SK-N-SH (cell line): ENCODE results near the gene CCSER1. TPM values are rescaled to one million over a fixed set of nuclear protein-coding genes. Genes with fewer than 3 reads are reported as not detected.

ENCODE experiments used
- CTCF ChIA-PET: fragments of 300-600, 350-600 bp; formaldehyde crosslinking; extraction: SDS; loops from one replicate; lab custom pipeline; 2021; lab: Yijun Ruan, JAX
- POLR2A ChIA-PET: fragments of 350-600 bp; sonication (Branson Sonifier 250); formaldehyde crosslinking; extraction: SDS; loops from one replicate; lab custom pipeline; 2020; ENCODE audit warnings: antibody characterized with exemption, inconsistent platforms; lab: Yijun Ruan, JAX
- DNase-seq: peaks from one replicate; pipeline ENCODE4 v3.0.0; 2012
- H2AFZ ChIP-seq: fragments of 200-600 bp; sonication (generic); 2 replicates; pipeline ENCODE4 v1.8.1; 2016; ENCODE audit warnings: antibody characterized with exemption, mild to moderate bottlenecking, low read depth
- H3F3A ChIP-seq: fragments of 200-600 bp; sonication (generic); replicated peaks from 2 replicates; pipeline ENCODE3; 2016; ENCODE audit warnings: antibody characterized with exemption, mild to moderate bottlenecking; ENCODE audit not compliant: insufficient read depth
- H3K27ac ChIP-seq, 2 experiments: fragments of 200-500 bp in 1 of 2; fragments of 200-600 bp in 1 of 2; sonication (Bioruptor generic) in 1 of 2; sonication (generic), shearing (Covaris generic) in 1 of 2; 2 replicates each; pipeline versions ENCODE4 v1.5.1 to v1.6.1; 2014 to 2016; ENCODE audit warnings: low read depth in 2 of 2, inconsistent platforms in 1 of 2, low read length in 1 of 2, mild to moderate bottlenecking in 1 of 2, mixed read lengths in 1 of 2
- H3K27me3 ChIP-seq: fragments of 200-600 bp; sonication (generic), shearing (Covaris generic); 2 replicates; pipeline ENCODE4 v1.6.1; 2016; ENCODE audit warnings: mixed run types; ENCODE audit not compliant: insufficient read depth
- H3K36me3 ChIP-seq, 2 experiments: fragments of 200-500 bp in 1 of 2; fragments of 200-600 bp in 1 of 2; sonication (Bioruptor generic) in 1 of 2; sonication (generic) in 1 of 2; replicated peaks in 1 of 2; 2 replicates each; pipeline versions ENCODE3 to v1.5.1; 2014 to 2016; ENCODE audit warnings: low read length in 1 of 2, mild to moderate bottlenecking in 1 of 2; ENCODE audit not compliant: insufficient read depth in 2 of 2, control insufficient read depth in 1 of 2
- H3K4me1 ChIP-seq, 2 experiments: fragments of 200-500 bp in 1 of 2; fragments of 200-600 bp in 1 of 2; sonication (Bioruptor generic) in 1 of 2; sonication (generic), shearing (Covaris generic) in 1 of 2; 2 replicates each; pipeline versions ENCODE4 v1.5.1 to v1.6.1; 2014 to 2016; ENCODE audit warnings: low read depth in 1 of 2, low read length in 1 of 2, mixed run types in 1 of 2; ENCODE audit not compliant: insufficient read depth in 2 of 2, control insufficient read depth in 1 of 2
- H3K4me2 ChIP-seq: fragments of 200-600 bp; sonication (generic), shearing (Covaris generic); 2 replicates; pipeline ENCODE4 v1.6.1; 2017; ENCODE audit warnings: mixed run types
- H3K4me3 ChIP-seq, 2 experiments: fragments of 200-500 bp in 1 of 2; fragments of 200-600 bp in 1 of 2; sonication (Bioruptor generic) in 1 of 2; sonication (generic), shearing (Covaris generic) in 1 of 2; 2 replicates each; pipeline versions ENCODE4 v1.5.1 to v1.8.1; 2014 to 2016; ENCODE audit warnings: low read depth in 2 of 2, inconsistent platforms in 1 of 2, low read length in 1 of 2, mild to moderate bottlenecking in 1 of 2, mixed read lengths in 1 of 2, moderate library complexity in 1 of 2
- H3K79me2 ChIP-seq: fragments of 200-600 bp; sonication (generic); 2 replicates; pipeline ENCODE4 v1.8.1; 2017; ENCODE audit warnings: mild to moderate bottlenecking; ENCODE audit not compliant: insufficient read depth
- H3K9ac ChIP-seq: fragments of 200-600 bp; sonication (generic); 2 replicates; pipeline ENCODE4 v1.6.1; 2017; ENCODE audit warnings: mixed run types
- H3K9me2 ChIP-seq: fragments of 200-600 bp; sonication (generic); 2 replicates; pipeline ENCODE4 v1.6.1; 2017; ENCODE audit warnings: mixed run types
- H3K9me3 ChIP-seq: fragments of 200-600 bp; sonication (generic); 2 replicates; pipeline ENCODE4 v1.6.1; 2017; ENCODE audit warnings: mixed run types, mild to moderate bottlenecking, moderate library complexity
- H4K20me1 ChIP-seq: fragments of 200-600 bp; sonication (generic); 2 replicates; pipeline ENCODE4 v1.6.1; 2017; ENCODE audit warnings: mild to moderate bottlenecking, mixed run types; ENCODE audit not compliant: insufficient read depth
- ELF1 ChIP-seq: IDR thresholded peaks from 2 replicates; pipeline ENCODE4 v1.4.0; 2012
- EP300 ChIP-seq, 2 experiments: IDR thresholded peaks; 2 replicates each; pipeline versions ENCODE4 v1.4.0 to v1.6.1; 2012; ENCODE audit warnings: borderline replicate concordance in 1 of 2, low read depth in 1 of 2, low read length in 1 of 2
- EZH2phosphoT487 ChIP-seq: fragments of 200-600 bp; sonication (generic); IDR thresholded peaks from 2 replicates; pipeline ENCODE4 v1.6.1; 2017; ENCODE audit warnings: low read depth, mixed run types, mild to moderate bottlenecking, antibody characterized with exemption, moderate library complexity, borderline replicate concordance
- FOSL2 ChIP-seq: IDR thresholded peaks from 2 replicates; pipeline ENCODE4 v1.4.0; 2012; ENCODE audit warnings: low read depth, mild to moderate bottlenecking, moderate library complexity, borderline replicate concordance
- FOXJ3 ChIP-seq: sonication (generic); formaldehyde crosslinking; IDR thresholded peaks from 2 replicates; pipeline ENCODE4 v1.5.1; 2020; ENCODE audit warnings: mild to moderate bottlenecking, missing genetic modification reagents
- FOXM1 ChIP-seq: IDR thresholded peaks from 2 replicates; pipeline ENCODE4 v1.4.0; 2012; ENCODE audit warnings: low read depth, mild to moderate bottlenecking
- GATA2 ChIP-seq: sonication (generic); formaldehyde crosslinking; IDR thresholded peaks from 2 replicates; pipeline ENCODE4 v1.5.0; 2020; ENCODE audit warnings: mild to moderate bottlenecking, missing genetic modification reagents
- JUND ChIP-seq: IDR thresholded peaks from 2 replicates; pipeline ENCODE4 v1.4.0; 2012
- MEF2A ChIP-seq: IDR thresholded peaks from 2 replicates; pipeline ENCODE4 v1.4.0; 2012; ENCODE audit warnings: low read depth, borderline replicate concordance
- MXI1 ChIP-seq: IDR thresholded peaks from 2 replicates; pipeline ENCODE4 v1.6.1; 2012; ENCODE audit warnings: mild to moderate bottlenecking, low read depth, low read length, improper control_type of control experiment
- NFIC ChIP-seq: IDR thresholded peaks from 2 replicates; pipeline ENCODE4 v1.4.0; 2012; ENCODE audit warnings: borderline replicate concordance
- NRF1 ChIP-seq: IDR thresholded peaks from 2 replicates; pipeline ENCODE4 v1.6.1; 2012; ENCODE audit warnings: low read depth, mild to moderate bottlenecking, low read length
- PBX3 ChIP-seq: IDR thresholded peaks from 2 replicates; pipeline ENCODE4; 2012
- POLR2AphosphoS5 ChIP-seq: IDR thresholded peaks from 2 replicates; pipeline ENCODE4 v1.6.1; 2012; ENCODE audit warnings: low read depth, low read length
- RCOR1 ChIP-seq: fragments of 150-350 bp; IDR thresholded peaks from 2 replicates; pipeline ENCODE4 v1.6.1; 2017; ENCODE audit warnings: antibody characterized with exemption, low read length
- REST ChIP-seq: IDR thresholded peaks from 2 replicates; pipeline ENCODE4 v1.6.1; 2012; ENCODE audit warnings: mild to moderate bottlenecking, low read depth, low read length, moderate library complexity
- RFX5 ChIP-seq: IDR thresholded peaks from 2 replicates; pipeline ENCODE4 v1.6.1; 2012; ENCODE audit warnings: mild to moderate bottlenecking, improper control_type of control experiment, low read length
- TAF1 ChIP-seq: IDR thresholded peaks from 2 replicates; pipeline ENCODE4 v1.6.1; 2012; ENCODE audit warnings: low read depth, mild to moderate bottlenecking, low read length, moderate library complexity, borderline replicate concordance
- TEAD4 ChIP-seq: IDR thresholded peaks from 2 replicates; pipeline ENCODE4 v1.4.0; 2012; ENCODE audit warnings: mild to moderate bottlenecking, borderline replicate concordance; ENCODE audit not compliant: insufficient read depth
- USF1 ChIP-seq: IDR thresholded peaks from 2 replicates; pipeline ENCODE4 v1.4.0; 2012; ENCODE audit warnings: low read depth, borderline replicate concordance
- YY1 ChIP-seq: IDR thresholded peaks from 2 replicates; pipeline ENCODE4 v1.4.0; 2012; ENCODE audit warnings: low read depth, mild to moderate bottlenecking
- WGBS: methylation state at CpG from one replicate; pipeline ENCODE4 v1.1.6; 2017; ENCODE audit warnings: low lambda C conversion rate; 5-methylcytosine and 5-hydroxymethylcytosine counted together
- polyA plus RNA-seq, 3 experiments: library from polyadenylated mRNA; depleted of rRNA; stranded (reverse); fragments of >200 nt; gene quantifications; 2 replicates each; pipeline ENCODE4 v1.2.3, GENCODE V29; 2012

CCSER1 gene
- polyA plus RNA-seq, 1 of the 3 experiments (the other 2 are of a cell fraction) = 0.05 TPM

- H2AFZ ChIP-seq = no peak overlapping the region
- TF ChIP-seq MXI1 (peak; percentile 53; the same call in 1 of the 2 replicates), GATA2 (CRISPR knock-in tag) (peak; percentile 68), USF1 (no peak), JUND (no peak), FOXJ3 (no peak), RCOR1 (peak; percentile 59; the same call in 1 of the 2 replicates), MEF2A (no peak), NRF1 (no peak), RFX5 (no peak), EP300 (IDR thresholded peaks at IDR 0.05; ENCODE audit: borderline replicate concordance in 1 of 2, low read depth in 1 of 2, low read length in 1 of 2) (peak in 1 of 2 experiments; percentile 64; a peak in 1 of 4 replicates), TAF1 (no peak), FOSL2 (no peak), TEAD4 (no peak), YY1 (no peak), EZH2phosphoT487 (no peak), NFIC (no peak)
- peaks cover 0 to 3% of the 10 kb centered on the region in 2 experiments; a peak in 2 of 4 replicates for H3K4me1 ChIP-seq
- no peaks in the 10 kb centered on the region for H3K9me2 ChIP-seq
- H3K36me3 ChIP-seq = no peaks in the 10 kb centered on the region
- H3K79me2 ChIP-seq = no peaks in the 10 kb centered on the region
- H3F3A ChIP-seq = no peaks in the 10 kb centered on the region
- ChIA-PET POLR2A (no interaction called here), CTCF (interaction anchor here (1.5 kb wide), 1 partner anchor 15 kb away, joined by 4 read pairs; no protein-coding TSS in a partner anchor)
- 21% methylated on average over 4 of the region's 4 CpGs for WGBS
- no peak overlapping the region for H3K4me3 ChIP-seq
- H3K27me3 ChIP-seq = no peaks in the 10 kb centered on the region
- DNase-seq = peak; percentile 44
- H4K20me1 ChIP-seq = no peaks in the 10 kb centered on the region
- H3K27ac ChIP-seq = no peak overlapping the region
- no peak overlapping the region for H3K4me2 ChIP-seq
- no peaks in the 10 kb centered on the region for H3K9me3 ChIP-seq
- no peak overlapping the region for H3K9ac ChIP-seq
These were observed 93.3 kb downstream of the CCSER1 start for GRCh38 chr4:90220459-90220858.

- Histone ChIP-seq H3K27me3 (no peaks in the 10 kb centered on the region), H3K4me2 (no peak overlapping the region), H3K4me1 (no peaks in the 10 kb centered on the region), H3K9me3 (no peaks in the 10 kb centered on the region), H4K20me1 (no peaks in the 10 kb centered on the region), H3K9ac (no peak overlapping the region), H3K79me2 (no peaks in the 10 kb centered on the region), H3F3A (no peaks in the 10 kb centered on the region), H3K36me3 (no peaks in the 10 kb centered on the region), H3K9me2 (no peaks in the 10 kb centered on the region), H2AFZ (no peak overlapping the region), H3K27ac (no peak overlapping the region), H3K4me3 (no peak overlapping the region)
- ChIA-PET CTCF (interaction anchor here (1.2 kb wide), 1 partner anchor 358 kb away, joined by 3 read pairs; no protein-coding TSS in a partner anchor), POLR2A (no interaction called here)
- no peak for TF ChIP-seq TEAD4
- TF ChIP-seq FOSL2 = no peak
- no peak for TF ChIP-seq POLR2AphosphoS5
- no peak for TF ChIP-seq PBX3
- no peak for TF ChIP-seq JUND
- TF ChIP-seq FOXM1 = no peak
- no peak for TF ChIP-seq REST
- no peak for TF ChIP-seq USF1
- no peak for TF ChIP-seq EZH2phosphoT487
- no peak for TF ChIP-seq MXI1
- no peak for TF ChIP-seq ELF1
- DNase-seq = no peak
These were observed 99.5 kb downstream of the CCSER1 start for GRCh38 chr4:90226734-90227133.
